Activated CD4-positive, CD25-positive, alpha-beta regulatory T cell (primary cell): ENCODE data around the gene MYO5B.
"Not testable (repeated sequence)": the region's sequence is repeated elsewhere in the genome, so short reads cannot be mapped to it uniquely, and the experiment has no call there.

Source experiments
- DNase-seq, 4 experiments: peaks; one replicate each; lab custom pipeline; 2025; lab: John Stamatoyannopoulos, UW

MYO5B gene

GRCh38 chr18:49921318-49921985, 273.5 kb downstream of the MYO5B start:
- no peak for DNase-seq

GRCh38 chr18:49920731-49921130, 274.2 kb downstream of the MYO5B start:
- DNase-seq, result no peak

- no peak for DNase-seq
These were observed 277.2 kb downstream of the MYO5B start for GRCh38 chr18:49917742-49918141.

GRCh38 chr18:49915352-49915751, 279.6 kb downstream of the MYO5B start:
- DNase-seq, result no peak

GRCh38 chr18:49913221-49913620, 281.7 kb downstream of the MYO5B start:
- DNase-seq, result no peak

GRCh38 chr18:49911427-49911826, 283.5 kb downstream of the MYO5B start:
- no peak for DNase-seq

GRCh38 chr18:49910986-49911385, 284.0 kb downstream of the MYO5B start:
- no peak for DNase-seq

GRCh38 chr18:49910019-49910418, 284.9 kb downstream of the MYO5B start:
- no peak for DNase-seq

- DNase-seq, result no peak
These were observed 287.5 kb downstream of the MYO5B start for GRCh38 chr18:49907346-49907929.

- no peak for DNase-seq
These were observed 289.2 kb downstream of the MYO5B start for GRCh38 chr18:49905771-49906170.

- no peak for DNase-seq
These were observed 289.9 kb downstream of the MYO5B start for GRCh38 chr18:49904871-49905555.

- no peak for DNase-seq
These were observed 293.0 kb downstream of the MYO5B start for GRCh38 chr18:49901862-49902340.

- DNase-seq, result no peak
These were observed 295.2 kb downstream of the MYO5B start for GRCh38 chr18:49899657-49900330.

- DNase-seq, result peak in 1 of 4 experiments; percentile 5
These were observed 296.5 kb downstream of the MYO5B start for GRCh38 chr18:49898421-49898820.

GRCh38 chr18:49894517-49895226, 300.3 kb downstream of the MYO5B start:
- DNase-seq, result no peak

GRCh38 chr18:49893036-49893435, 301.9 kb downstream of the MYO5B start:
- DNase-seq, result no peak

GRCh38 chr18:49892148-49892924, 302.6 kb downstream of the MYO5B start:
- no peak for DNase-seq

GRCh38 chr18:49890041-49890440, 304.9 kb downstream of the MYO5B start:
- DNase-seq, result no peak

GRCh38 chr18:49889552-49889951, 305.4 kb downstream of the MYO5B start:
- not testable (repeated sequence) for DNase-seq

GRCh38 chr18:49886891-49887764, 307.8 kb downstream of the MYO5B start:
- DNase-seq, result no peak
